Measurements from ENCODE around the gene PTPN14.

DNA sequence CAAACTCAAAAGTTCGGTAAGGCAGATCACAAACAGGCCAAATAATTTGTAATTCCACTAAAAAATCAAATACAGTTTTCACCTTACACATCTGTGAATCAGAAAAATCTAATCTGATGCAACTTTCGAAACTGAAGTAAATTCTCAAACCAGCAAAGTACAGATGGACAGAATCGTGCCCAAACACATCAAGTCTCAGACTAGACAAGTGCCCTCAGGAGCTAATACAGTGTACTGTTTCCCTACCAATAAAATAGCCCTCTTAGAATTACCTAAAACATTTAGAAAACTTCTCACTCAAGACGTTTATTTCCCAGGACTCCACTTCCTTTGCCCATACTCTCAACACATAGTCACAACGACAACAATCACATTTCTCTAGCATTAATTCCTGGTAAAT, 136.3 kb downstream of the PTPN14 start:
- TF ChIP-seq, protein P1, sequence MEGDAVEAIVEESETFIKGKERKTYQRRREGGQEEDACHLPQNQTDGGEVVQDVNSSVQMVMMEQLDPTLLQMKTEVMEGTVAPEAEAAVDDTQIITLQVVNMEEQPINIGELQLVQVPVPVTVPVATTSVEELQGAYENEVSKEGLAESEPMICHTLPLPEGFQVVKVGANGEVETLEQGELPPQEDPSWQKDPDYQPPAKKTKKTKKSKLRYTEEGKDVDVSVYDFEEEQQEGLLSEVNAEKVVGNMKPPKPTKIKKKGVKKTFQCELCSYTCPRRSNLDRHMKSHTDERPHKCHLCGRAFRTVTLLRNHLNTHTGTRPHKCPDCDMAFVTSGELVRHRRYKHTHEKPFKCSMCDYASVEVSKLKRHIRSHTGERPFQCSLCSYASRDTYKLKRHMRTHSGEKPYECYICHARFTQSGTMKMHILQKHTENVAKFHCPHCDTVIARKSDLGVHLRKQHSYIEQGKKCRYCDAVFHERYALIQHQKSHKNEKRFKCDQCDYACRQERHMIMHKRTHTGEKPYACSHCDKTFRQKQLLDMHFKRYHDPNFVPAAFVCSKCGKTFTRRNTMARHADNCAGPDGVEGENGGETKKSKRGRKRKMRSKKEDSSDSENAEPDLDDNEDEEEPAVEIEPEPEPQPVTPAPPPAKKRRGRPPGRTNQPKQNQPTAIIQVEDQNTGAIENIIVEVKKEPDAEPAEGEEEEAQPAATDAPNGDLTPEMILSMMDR (IDR thresholded peaks at IDR 0.05) = no peak
- TF ChIP-seq ZFX (IDR thresholded peaks at IDR 0.05; ENCODE audit: borderline replicate concordance) = no peak

All from 22Rv1 (cell line).